IPS-18a (cell line): ENCODE data around the gene SCAMP2.

Source experiments
- H3K27ac ChIP-seq: one replicate; pipeline ENCODE4 v1.5.1; 2013; ENCODE audit warnings: low read length
- H3K27me3 ChIP-seq: one replicate; pipeline ENCODE4 v1.6.1; 2013; ENCODE audit warnings: mild to moderate bottlenecking, low read length; ENCODE audit not compliant: control insufficient read depth, insufficient read depth
- H3K36me3 ChIP-seq: one replicate; pipeline ENCODE4 v1.6.1; 2013; ENCODE audit warnings: low read depth, low read length; ENCODE audit not compliant: control insufficient read depth
- H3K4me1 ChIP-seq: one replicate; pipeline ENCODE4 v1.6.1; 2013; ENCODE audit warnings: low read depth, low read length; ENCODE audit not compliant: control insufficient read depth
- H3K4me3 ChIP-seq: one replicate; pipeline ENCODE4 v1.5.1; 2013; ENCODE audit warnings: low read length
- H3K9ac ChIP-seq: one replicate; pipeline ENCODE4 v1.6.1; 2013; ENCODE audit warnings: mild to moderate bottlenecking, low read length, moderate library complexity
- H3K9me3 ChIP-seq: one replicate; pipeline ENCODE4 v1.6.1; 2013; ENCODE audit warnings: low read depth, low read length; ENCODE audit not compliant: control insufficient read depth

The SCAMP2 gene

GRCh38 chr15:74869372-74869725, 3.8 kb downstream of the SCAMP2 start:
- no peaks in the 10 kb centered on the region for H3K9me3 ChIP-seq
- no peak overlapping the region for H3K27ac ChIP-seq

GRCh38 chr15:74868059-74868458, 5.1 kb downstream of the SCAMP2 start:
- Histone ChIP-seq H3K27me3 (no peaks in the 10 kb centered on the region), H3K36me3 (no peaks in the 10 kb centered on the region), H3K4me3 (no peak overlapping the region), H3K27ac (no peak overlapping the region), H3K9me3 (no peaks in the 10 kb centered on the region), H3K9ac (no peak overlapping the region), H3K4me1 (no peaks in the 10 kb centered on the region)

More at GRCh38 chr15:74869372-74869725, 3.8 kb downstream of the SCAMP2 start:
- Histone ChIP-seq H3K9ac (no peak overlapping the region), H3K4me3 (no peak overlapping the region), H3K4me1 (no peaks in the 10 kb centered on the region), H3K36me3 (no peaks in the 10 kb centered on the region), H3K27me3 (no peaks in the 10 kb centered on the region)

DNA sequence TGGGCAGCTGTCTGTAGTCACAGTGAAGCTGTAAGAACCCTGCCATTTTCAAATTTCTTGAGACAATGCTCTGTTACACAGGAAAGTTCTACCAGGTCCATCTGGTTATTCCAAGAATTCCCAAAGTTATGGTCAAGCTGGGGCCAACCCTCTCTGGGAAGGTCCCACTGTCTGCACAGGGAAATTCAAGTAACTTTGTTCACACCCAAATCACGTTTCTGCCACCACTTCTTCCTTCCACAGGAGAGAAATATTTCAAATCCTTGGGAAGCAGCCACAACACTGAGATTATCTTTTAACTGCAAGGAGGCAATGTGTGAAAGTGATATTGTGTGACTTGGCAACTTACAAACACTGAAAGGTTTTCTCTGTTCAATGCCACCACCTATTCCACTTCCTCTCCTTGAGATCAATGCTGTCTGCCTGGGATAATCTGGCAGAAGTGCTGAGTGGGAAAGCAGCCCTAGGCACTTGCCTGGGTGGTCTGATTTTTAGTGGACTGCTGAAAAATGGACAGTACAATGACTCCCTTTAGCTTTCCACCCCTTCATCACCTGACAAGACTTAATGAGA, 5.6 kb downstream of the SCAMP2 start:
- Histone ChIP-seq H3K27ac (no peak overlapping the region), H3K27me3 (no peaks in the 10 kb centered on the region), H3K4me1 (no peaks in the 10 kb centered on the region), H3K9me3 (no peaks in the 10 kb centered on the region), H3K4me3 (no peak overlapping the region), H3K9ac (no peak overlapping the region), H3K36me3 (no peaks in the 10 kb centered on the region)

GRCh38 chr15:74866090-74866489, 7.1 kb downstream of the SCAMP2 start:
- no peaks in the 10 kb centered on the region for H3K27me3 ChIP-seq
- H3K27ac ChIP-seq: no peak overlapping the region
- no peaks in the 10 kb centered on the region for H3K4me1 ChIP-seq
- H3K4me3 ChIP-seq: no peak overlapping the region
- no peaks in the 10 kb centered on the region for H3K9me3 ChIP-seq
- H3K9ac ChIP-seq: no peak overlapping the region
- H3K36me3 ChIP-seq: no peaks in the 10 kb centered on the region

GRCh38 chr15:74865316-74865715, 7.8 kb downstream of the SCAMP2 start:
- Histone ChIP-seq H3K4me1 (no peaks in the 10 kb centered on the region), H3K9me3 (no peaks in the 10 kb centered on the region), H3K27ac (no peak overlapping the region)

GRCh38 chr15:74864296-74864695, 8.9 kb downstream of the SCAMP2 start:
- H3K27me3 ChIP-seq: no peaks in the 10 kb centered on the region
- no peak overlapping the region for H3K9ac ChIP-seq
- no peak overlapping the region for H3K27ac ChIP-seq
- H3K4me1 ChIP-seq: no peaks in the 10 kb centered on the region
- no peaks in the 10 kb centered on the region for H3K36me3 ChIP-seq
- no peak overlapping the region for H3K4me3 ChIP-seq
- no peaks in the 10 kb centered on the region for H3K9me3 ChIP-seq

More at GRCh38 chr15:74865316-74865715, 7.8 kb downstream of the SCAMP2 start:
- Histone ChIP-seq H3K27me3 (no peaks in the 10 kb centered on the region), H3K4me3 (no peak overlapping the region), H3K9ac (no peak overlapping the region), H3K36me3 (no peaks in the 10 kb centered on the region)

GRCh38 chr15:74863239-74864056, 9.7 kb downstream of the SCAMP2 start:
- H3K9me3 ChIP-seq: no peaks in the 10 kb centered on the region
- H3K9ac ChIP-seq: no peak overlapping the region

GRCh38 chr15:74858369-74858740, 14.8 kb downstream of the SCAMP2 start:
- no peak overlapping the region for H3K4me3 ChIP-seq
- no peaks in the 10 kb centered on the region for H3K4me1 ChIP-seq
- no peak overlapping the region for H3K27ac ChIP-seq
- H3K9me3 ChIP-seq: no peaks in the 10 kb centered on the region
- H3K27me3 ChIP-seq: no peaks in the 10 kb centered on the region
- peaks cover 1% of the 10 kb centered on the region for H3K36me3 ChIP-seq
- no peak overlapping the region for H3K9ac ChIP-seq

More at GRCh38 chr15:74863239-74864056, 9.7 kb downstream of the SCAMP2 start:
- no peak overlapping the region for H3K4me3 ChIP-seq
- no peak overlapping the region for H3K27ac ChIP-seq
- H3K4me1 ChIP-seq: no peaks in the 10 kb centered on the region
- no peaks in the 10 kb centered on the region for H3K36me3 ChIP-seq
- no peaks in the 10 kb centered on the region for H3K27me3 ChIP-seq

- H3K9ac ChIP-seq: no peak overlapping the region
- H3K36me3 ChIP-seq: peaks cover 7% of the 10 kb centered on the region
- H3K4me3 ChIP-seq: no peak overlapping the region
- H3K27ac ChIP-seq: no peak overlapping the region
- no peaks in the 10 kb centered on the region for H3K9me3 ChIP-seq
- no peaks in the 10 kb centered on the region for H3K27me3 ChIP-seq
- H3K4me1 ChIP-seq: no peaks in the 10 kb centered on the region
Observed at GRCh38 chr15:74857671-74858368, 15.3 kb downstream of the SCAMP2 start.

- Histone ChIP-seq H3K27ac (no peak overlapping the region), H3K4me3 (no peak overlapping the region), H3K9ac (no peak overlapping the region)
Observed at GRCh38 chr15:74857082-74857655, 16.0 kb downstream of the SCAMP2 start.

DNA sequence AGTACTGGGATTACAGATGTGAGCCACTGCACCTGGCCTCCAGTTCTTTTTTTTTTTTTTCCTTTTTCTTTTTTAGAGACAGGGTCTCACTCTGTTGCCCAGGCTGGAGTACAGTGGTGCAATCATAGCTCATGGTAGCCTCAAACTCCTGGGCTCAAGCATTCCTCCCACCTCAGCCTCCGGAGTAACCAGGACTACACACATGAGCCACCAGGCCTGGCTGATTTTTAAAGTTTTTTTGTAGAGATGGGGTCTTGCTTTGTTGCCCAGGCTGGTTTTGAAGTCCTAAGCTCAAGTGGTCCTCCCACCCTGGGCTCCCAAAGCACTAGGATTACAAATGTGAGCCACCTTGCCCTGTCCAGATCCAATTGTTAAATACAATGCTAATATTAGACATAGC, 16.6 kb downstream of the SCAMP2 start:
- Histone ChIP-seq H3K27ac (no peak overlapping the region), H3K4me1 (no peaks in the 10 kb centered on the region), H3K36me3 (peaks cover 20% of the 10 kb centered on the region), H3K9me3 (no peaks in the 10 kb centered on the region), H3K4me3 (no peak overlapping the region), H3K9ac (no peak overlapping the region), H3K27me3 (no peaks in the 10 kb centered on the region)

More at GRCh38 chr15:74857082-74857655, 16.0 kb downstream of the SCAMP2 start:
- no peaks in the 10 kb centered on the region for H3K4me1 ChIP-seq
- H3K27me3 ChIP-seq: no peaks in the 10 kb centered on the region
- H3K36me3 ChIP-seq: peaks cover 13% of the 10 kb centered on the region
- H3K9me3 ChIP-seq: no peaks in the 10 kb centered on the region
